Pons (tissue), 1 donor: ENCODE results near the gene SYDE2.
"Not testable (repeated sequence)": the region's sequence is repeated elsewhere in the genome, so short reads cannot be mapped to it uniquely, and the experiment has no call there.

Experiments
- DNase-seq: peaks from one replicate; pipeline ENCODE4 v3.0.0-alpha.2; 2016; ENCODE audit warnings: low spot score

SYDE2 gene

DNA sequence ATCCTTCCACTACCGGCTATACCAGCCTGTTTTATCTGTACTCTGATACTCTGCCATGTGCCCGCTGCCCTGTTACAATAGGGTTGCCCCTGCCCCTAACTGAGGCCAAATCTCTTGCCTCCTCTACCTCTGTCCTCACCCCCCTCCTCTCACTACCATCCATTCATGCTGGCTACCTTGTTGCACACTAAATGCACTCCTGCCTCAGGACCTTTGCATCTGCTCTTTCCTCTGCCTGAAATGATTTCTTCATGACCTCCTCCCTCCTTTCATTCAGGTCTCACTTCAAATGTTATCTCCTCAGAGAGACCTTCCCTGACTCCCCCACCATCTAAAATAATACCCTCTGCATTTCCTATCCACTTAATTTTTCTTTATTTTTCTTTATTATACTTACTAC, 7.7 kb upstream of the SYDE2 start:
- no peak for DNase-seq

DNA sequence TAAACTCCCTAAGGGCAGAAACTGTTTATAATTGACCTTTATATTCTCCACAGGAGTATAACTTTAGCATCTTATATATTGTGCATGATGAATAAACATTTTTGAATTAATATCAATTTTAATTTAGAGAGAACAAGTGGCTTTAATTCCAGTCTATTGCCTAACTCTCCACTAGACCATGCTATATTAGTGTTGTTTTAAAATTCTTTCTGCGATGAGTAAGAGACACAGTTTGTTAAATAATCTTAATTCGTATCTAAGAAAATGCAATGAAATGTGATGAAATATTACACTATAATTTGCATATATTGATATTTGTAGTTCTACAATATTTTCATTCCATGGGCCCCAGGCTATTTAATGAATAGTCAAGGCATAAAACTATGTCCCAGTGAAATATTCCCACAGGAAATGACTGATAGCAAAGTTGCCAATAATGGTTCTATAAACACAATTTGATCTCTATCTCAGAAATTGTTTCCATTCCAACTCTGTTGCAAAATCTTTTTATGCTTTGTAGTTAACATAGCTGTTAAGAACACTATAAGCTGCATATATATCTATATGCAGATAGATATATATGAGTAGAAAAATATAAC, 2.9 kb upstream of the SYDE2 start:
- DNase-seq: no peak

DNA sequence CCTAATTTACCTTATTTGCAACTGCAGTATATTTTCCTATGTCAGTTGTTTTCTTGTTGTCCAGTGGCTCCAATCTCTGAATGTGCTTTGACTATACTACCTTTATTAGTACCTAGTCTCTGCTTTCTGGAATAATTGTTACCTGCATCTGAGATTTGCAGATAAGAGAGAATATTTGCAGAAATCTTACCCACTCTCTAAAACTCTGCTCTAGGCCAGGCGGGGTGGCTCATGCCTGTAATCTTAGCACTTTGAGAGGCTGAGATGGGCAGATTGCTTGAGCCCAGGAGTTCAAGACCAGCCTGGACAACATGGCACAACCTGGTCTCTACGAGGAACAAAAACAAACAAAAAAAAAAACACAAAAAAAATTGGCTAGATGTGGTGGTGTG, 2.0 kb upstream of the SYDE2 start:
- DNase-seq: no peak

DNA sequence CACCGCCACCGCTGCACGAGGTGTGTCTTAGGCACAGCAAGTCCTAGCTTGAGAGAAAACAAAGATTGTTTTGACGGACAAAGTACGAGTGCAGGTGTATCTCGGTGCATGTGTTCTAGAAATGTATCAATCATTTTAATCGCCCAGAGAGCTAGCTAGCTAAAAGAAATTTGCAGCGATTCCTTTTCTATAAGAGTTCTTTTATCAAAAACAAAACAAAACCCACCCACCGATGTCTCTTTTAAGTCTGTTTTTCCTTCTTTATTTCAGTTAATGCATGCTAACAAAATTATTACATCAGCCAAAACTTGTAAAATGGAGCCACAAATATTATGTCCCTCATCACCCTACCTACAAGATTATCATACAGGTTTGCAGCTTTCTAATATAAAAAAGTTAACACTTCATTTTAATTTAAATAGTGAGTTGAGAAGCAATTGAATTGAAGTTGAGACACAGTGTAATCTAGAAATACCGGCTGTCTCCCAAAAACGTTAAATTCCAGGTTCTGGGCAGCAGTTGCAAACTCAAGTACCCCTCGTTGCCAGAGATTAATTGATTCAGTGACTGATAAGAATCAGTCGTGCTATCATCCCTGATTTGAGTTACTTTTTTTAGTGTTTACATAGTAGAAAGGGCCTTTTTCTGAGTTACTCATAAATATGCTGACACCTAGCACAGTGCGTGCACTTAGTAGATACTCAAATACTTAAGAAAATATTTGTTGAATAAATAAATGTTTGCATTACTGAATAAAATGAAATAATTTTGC, 1.5 kb upstream of the SYDE2 start:
- no peak for DNase-seq

DNA sequence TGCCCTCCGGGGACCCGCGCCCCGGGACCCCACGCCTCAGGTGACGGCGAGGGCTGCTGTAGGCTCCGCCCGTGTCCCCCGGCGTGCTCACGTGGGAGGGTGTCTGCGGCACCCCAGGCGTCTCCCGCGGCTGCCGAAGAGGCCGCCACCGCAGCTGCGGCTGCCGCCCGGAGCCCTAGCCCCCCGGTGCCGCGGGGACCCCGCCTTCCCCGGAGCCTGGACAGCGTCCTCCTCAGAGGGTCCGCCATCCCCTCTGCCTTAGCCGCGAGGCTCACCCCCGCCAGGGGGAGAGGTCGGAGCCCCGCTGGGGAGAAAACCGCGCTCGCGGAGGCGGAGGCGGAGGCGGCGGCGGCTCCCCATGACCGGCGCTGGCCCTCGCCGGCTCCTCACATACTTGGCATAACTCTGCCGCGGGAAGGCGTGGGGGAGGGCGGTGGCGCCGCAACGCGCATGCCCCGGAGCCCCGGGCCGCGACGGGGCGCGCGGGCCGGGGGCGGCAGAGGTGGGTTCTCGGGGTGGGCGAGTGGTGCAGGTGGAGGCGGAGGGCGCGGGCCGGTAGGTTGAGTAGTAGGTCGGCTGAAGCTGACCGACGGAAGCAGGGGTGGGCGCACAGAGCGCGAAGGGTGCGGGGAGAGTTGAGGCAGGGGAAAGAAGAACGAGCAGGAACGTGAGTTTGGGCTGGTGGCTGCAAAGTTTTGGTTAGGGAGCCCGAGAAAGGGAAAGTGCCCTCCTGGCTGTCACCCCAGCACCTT, 700 bp upstream of the SYDE2 start:
- no peak for DNase-seq

GRCh38 chr1:85199667-85200462, 951 bp downstream of the SYDE2 start:
- no peak for DNase-seq

DNA sequence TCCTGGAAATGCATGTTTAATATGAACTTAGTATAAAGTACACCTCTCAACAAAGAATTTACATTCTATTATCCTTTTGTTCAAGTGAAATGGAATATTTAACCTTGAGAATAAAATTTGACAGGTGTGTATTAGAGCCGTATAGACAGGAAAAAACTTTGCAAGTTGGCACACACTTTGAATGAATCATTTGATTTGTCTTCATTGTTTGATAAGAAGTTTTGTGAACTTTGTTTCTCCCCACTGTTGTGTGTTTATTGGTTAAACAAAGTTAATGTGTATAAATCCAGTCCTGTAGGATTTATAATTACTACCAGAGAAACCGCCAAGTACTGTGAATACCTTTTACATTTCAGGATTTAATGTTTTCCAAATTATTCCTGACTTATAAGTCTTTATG, 2.0 kb downstream of the SYDE2 start:
- no peak for DNase-seq

DNA sequence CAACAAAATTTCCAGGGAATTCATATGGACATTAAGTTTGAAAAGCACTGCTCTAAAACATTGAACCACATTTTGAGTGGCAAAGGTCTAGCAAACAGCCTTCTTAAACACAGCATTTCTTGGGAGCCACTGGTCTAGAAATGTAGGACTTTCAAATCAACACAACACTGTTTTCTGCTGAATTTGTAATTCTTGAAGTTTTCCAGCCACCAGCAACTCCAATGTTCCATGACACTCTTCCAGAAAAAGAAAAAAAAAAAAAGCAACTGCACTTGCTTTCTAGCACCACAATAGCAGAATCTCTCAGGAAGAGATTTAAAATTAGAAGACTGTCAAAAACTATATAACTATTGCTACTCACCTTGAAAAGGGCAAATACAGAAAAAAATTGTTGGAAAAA, 4.5 kb downstream of the SYDE2 start:
- no peak for DNase-seq

- DNase-seq: no peak
Observed at GRCh38 chr1:85195703-85196102, 5.1 kb downstream of the SYDE2 start.

GRCh38 chr1:85192129-85192528, 8.7 kb downstream of the SYDE2 start:
- DNase-seq: not testable (repeated sequence)

GRCh38 chr1:85189120-85189519, 11.7 kb downstream of the SYDE2 start:
- DNase-seq: no peak

GRCh38 chr1:85188530-85188929, 12.3 kb downstream of the SYDE2 start:
- DNase-seq: no peak

DNA sequence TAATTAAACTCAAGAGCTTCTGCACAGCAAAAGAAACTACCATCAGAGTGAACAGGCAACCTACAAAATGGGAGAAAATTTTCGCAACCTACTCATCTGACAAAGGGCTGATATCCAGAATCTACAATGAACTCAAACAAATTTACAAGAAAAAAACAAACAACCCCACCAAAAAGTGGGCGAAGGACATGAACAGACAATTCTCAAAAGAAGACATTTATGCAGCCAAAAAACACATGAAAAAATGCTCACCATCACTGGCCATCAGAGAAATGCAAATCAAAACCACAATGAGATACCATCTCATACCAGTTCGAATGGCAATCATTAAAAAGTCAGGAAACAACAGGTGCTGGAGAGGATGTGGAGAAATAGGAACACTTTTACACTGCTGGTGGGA, 13.8 kb downstream of the SYDE2 start:
- not testable (repeated sequence) for DNase-seq

DNA sequence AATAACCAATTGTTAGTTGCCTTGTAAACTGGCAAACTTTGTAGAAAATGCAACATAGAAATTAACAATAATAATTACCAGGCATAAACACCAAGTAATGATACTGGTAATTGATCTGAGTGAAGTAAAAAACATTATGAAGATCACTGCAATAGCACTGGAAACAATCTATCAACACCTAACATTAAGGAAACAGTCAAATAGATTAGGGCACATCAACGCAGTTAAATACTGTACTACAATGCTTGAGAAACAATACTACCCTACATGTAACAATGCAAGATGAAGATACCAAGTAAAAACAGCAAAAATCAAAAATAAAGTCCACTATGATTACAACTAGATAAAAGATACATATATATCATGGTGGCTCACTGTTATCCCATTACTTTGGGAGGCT, 16.6 kb downstream of the SYDE2 start:
- no peak for DNase-seq

GRCh38 chr1:85182700-85183099, 18.1 kb downstream of the SYDE2 start:
- DNase-seq: no peak

GRCh38 chr1:85180869-85181268, 19.9 kb downstream of the SYDE2 start:
- no peak for DNase-seq

- no peak for DNase-seq
Observed at GRCh38 chr1:85179522-85179921, 21.3 kb downstream of the SYDE2 start.

- no peak for DNase-seq
Observed at GRCh38 chr1:85178396-85178795, 22.4 kb downstream of the SYDE2 start.

- no peak for DNase-seq
Observed at GRCh38 chr1:85174503-85174902, 26.3 kb downstream of the SYDE2 start.

DNA sequence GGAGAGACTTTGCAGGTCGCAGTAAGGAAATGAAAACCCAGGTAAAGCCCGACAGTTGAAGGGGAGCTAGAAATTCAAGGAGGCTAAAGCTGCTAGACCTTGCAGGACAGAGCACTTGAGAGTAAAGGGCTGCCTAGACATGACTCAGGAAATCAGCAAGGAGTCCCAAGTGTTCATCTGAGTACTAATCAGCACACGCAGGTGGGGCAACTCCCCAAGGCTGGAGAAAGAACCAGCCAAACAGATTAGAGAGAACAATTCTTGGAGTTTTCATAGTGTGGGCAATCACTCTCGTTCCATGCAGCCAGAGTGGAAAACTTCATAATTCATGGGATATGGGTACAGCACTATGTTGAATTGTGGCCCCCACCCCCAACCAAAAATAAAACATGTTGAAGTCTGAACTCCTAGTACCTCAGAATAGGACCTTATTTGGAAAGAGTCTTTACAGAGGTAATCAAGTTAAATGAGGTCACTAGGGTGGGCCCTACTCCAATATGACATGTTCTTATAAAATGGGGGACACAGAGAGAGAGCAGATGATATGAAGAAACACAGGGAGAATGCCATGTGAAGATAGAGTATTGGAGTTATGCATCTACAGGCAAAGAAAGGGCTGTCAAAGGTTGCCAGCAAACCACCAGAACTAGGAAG, 28.0 kb downstream of the SYDE2 start:
- no peak for DNase-seq

DNA sequence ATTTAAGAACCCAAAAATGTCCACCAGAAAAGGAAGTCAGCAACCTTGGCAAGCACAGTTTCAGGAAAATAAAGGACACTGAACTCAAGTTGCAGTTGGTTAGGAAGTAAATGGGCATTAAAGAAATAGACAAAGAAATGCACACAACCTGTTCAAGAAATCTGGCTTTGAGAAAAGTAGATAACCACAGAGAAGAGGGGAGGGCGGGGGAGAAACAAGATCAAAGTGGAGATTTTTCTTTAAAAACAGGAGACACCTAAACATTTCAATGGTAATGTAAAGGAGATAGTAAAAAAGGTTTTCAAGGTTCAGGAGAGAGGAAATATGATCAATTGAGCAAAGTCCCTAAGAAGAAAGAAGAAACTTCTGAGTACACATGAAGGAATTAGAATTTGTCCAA, 29.1 kb downstream of the SYDE2 start:
- no peak for DNase-seq

DNA sequence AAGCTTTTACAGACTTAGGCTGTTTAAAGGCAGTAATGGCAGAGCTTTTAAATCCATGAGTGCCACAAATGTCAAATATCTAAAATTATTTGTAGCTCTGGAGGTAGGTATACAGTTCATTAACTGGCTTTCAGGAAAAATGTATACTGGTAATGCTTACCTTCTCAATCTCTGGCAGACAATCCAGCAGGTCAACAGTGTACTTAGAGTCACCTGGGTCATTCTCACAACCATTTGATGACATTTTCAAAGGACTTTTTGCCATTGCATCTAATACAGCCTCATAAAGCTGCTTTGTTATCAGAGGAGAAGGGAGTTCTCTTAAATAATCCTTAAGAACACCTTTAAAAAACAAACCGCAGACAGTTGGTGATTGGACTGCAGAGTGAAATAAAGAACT, 31.9 kb downstream of the SYDE2 start:
- DNase-seq: no peak
